HEK293T (cell line): Measurements from ENCODE around the gene TMPRSS9.

Experiments
- FOXA1 ChIP-seq: fragments of 450-650 bp; IDR thresholded peaks from 2 replicates; pipeline ENCODE4 v1.6.1; 2016; ENCODE audit warnings: mild to moderate bottlenecking
- TARDBP ChIP-seq: fragments of 450-650 bp; IDR thresholded peaks from 2 replicates; pipeline ENCODE4 v1.6.1; 2016
- TF ChIP-seq, protein P1 (sequence below): fragments of 450-650 bp; IDR thresholded peaks from 2 replicates; pipeline ENCODE4 v1.6.1; 2016

DNA sequence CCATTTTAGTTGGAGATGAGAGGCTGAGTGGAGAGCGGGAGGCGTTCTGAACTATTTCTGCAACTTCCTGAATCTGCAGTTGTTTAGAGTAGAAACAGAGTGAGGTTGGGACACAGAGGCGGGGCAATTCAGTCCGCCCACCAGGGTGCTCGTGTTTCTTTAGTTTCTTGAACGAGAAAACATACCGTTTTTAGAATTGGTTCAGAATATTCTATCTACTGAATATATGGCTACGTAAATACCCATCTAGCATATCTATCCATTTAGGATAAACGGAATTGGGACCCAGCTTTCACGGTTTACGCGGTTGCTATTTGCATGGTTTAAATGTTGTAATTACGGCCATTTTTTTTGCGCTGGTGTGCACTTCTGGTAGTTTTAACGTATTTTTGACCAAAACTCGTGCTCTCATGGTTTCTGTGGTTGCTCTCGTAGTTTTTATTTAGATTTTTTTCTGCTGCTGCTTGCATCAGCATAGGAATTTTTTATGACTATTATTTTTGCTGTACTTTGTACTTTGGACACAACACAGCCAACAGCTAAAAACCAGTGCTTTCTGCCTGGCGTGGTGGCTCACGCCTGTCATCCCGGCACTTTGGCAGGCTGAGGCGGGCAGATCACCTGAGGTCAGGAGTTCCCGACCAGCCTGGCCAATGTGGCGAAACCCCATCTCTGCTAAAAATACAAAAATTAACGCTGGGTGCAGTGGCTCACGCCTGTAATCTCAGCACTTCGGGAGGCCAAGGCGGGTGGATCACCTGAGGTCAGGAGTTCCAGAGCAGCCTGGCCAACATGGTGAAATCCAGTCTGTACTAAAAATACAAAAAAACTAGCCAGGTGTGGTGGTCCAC is 34.6 kb downstream of the TMPRSS9 start:
- TF ChIP-seq, protein P1, sequence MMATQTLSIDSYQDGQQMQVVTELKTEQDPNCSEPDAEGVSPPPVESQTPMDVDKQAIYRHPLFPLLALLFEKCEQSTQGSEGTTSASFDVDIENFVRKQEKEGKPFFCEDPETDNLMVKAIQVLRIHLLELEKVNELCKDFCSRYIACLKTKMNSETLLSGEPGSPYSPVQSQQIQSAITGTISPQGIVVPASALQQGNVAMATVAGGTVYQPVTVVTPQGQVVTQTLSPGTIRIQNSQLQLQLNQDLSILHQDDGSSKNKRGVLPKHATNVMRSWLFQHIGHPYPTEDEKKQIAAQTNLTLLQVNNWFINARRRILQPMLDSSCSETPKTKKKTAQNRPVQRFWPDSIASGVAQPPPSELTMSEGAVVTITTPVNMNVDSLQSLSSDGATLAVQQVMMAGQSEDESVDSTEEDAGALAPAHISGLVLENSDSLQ, result no peak
- TF ChIP-seq TARDBP (no peak), FOXA1 (no peak)
